Nephron (organoid): Measurements from ENCODE around the gene OSBPL9.
"Not testable (repeated sequence)": the region's sequence is repeated elsewhere in the genome, so short reads cannot be mapped to it uniquely, and the experiment has no call there.

ENCODE experiments used
- H3K27ac Mint-ChIP-seq, 3 experiments: 2 replicates each; pipeline ENCODE4 v1.8.0; 2020; ENCODE audit warnings: mixed read lengths in 3 of 3, mild to moderate bottlenecking in 2 of 3, moderate library complexity in 1 of 3
- H3K27me3 Mint-ChIP-seq: 2 replicates; pipeline ENCODE4 v1.8.0; 2021; ENCODE audit warnings: low read depth, mild to moderate bottlenecking, moderate library complexity, mixed read lengths
- H3K36me3 Mint-ChIP-seq: 2 replicates; pipeline ENCODE4 v1.8.0; 2020; ENCODE audit warnings: low read depth, mixed read lengths
- H3K4me1 Mint-ChIP-seq: 2 replicates; pipeline ENCODE4 v1.8.0; 2020; ENCODE audit warnings: mixed read lengths
- H3K4me3 Mint-ChIP-seq, 3 experiments: 2 replicates each; pipeline ENCODE4 v1.8.0; 2020; ENCODE audit warnings: mild to moderate bottlenecking in 3 of 3, mixed read lengths in 3 of 3, moderate library complexity in 2 of 3
- H3K9me3 Mint-ChIP-seq: 2 replicates; pipeline ENCODE4 v1.8.0; 2020; ENCODE audit warnings: mixed read lengths
- CTCF ChIP-seq, 3 experiments: fragments of 200-600 bp; sonication (generic); IDR thresholded peaks; one replicate each; pipeline ENCODE4 v1.5.0; 2021; ENCODE audit warnings: antibody characterized with exemption in 3 of 3; ENCODE audit not compliant: unreplicated experiment in 3 of 3

OSBPL9 gene

GRCh38 chr1:51690285-51690961 is 73.5 kb downstream of the OSBPL9 start:
- Mint-ChIP-seq H3K4me3 (no peak overlapping the region), H3K4me1 (peaks cover 38% of the 10 kb centered on the region), H3K27me3 (no peaks in the 10 kb centered on the region), H3K27ac (peak overlapping the region in 2 of 3 experiments; percentile 18 to 59), H3K36me3 (no peaks in the 10 kb centered on the region), H3K9me3 (no peaks in the 10 kb centered on the region)
- TF ChIP-seq CTCF (IDR thresholded peaks at IDR 0.05; ENCODE audit: unreplicated experiment in 3 of 3), result no peak

GRCh38 chr1:51691920-51692319 is 75.0 kb downstream of the OSBPL9 start:
- no peak overlapping the region for H3K4me3 Mint-ChIP-seq
- no peaks in the 10 kb centered on the region for H3K27me3 Mint-ChIP-seq
- no peak for TF ChIP-seq CTCF (IDR thresholded peaks at IDR 0.05; ENCODE audit: unreplicated experiment in 3 of 3)
- no peaks in the 10 kb centered on the region for H3K9me3 Mint-ChIP-seq
- H3K36me3 Mint-ChIP-seq, result no peaks in the 10 kb centered on the region
- H3K27ac Mint-ChIP-seq, result no peak overlapping the region
- H3K4me1 Mint-ChIP-seq, result peaks cover 38% of the 10 kb centered on the region

- Mint-ChIP-seq H3K27me3 (no peaks in the 10 kb centered on the region), H3K27ac (no peak overlapping the region), H3K9me3 (no peaks in the 10 kb centered on the region), H3K36me3 (no peaks in the 10 kb centered on the region), H3K4me1 (peaks cover 26% of the 10 kb centered on the region), H3K4me3 (no peak overlapping the region)
- TF ChIP-seq CTCF (IDR thresholded peaks at IDR 0.05; ENCODE audit: unreplicated experiment in 3 of 3), result no peak
Measured at GRCh38 chr1:51693419-51694155, 76.7 kb downstream of the OSBPL9 start.

- Mint-ChIP-seq H3K27ac (no peak overlapping the region), H3K4me3 (no peak overlapping the region), H3K27me3 (no peaks in the 10 kb centered on the region), H3K9me3 (no peaks in the 10 kb centered on the region), H3K4me1 (peaks cover 5% of the 10 kb centered on the region), H3K36me3 (peaks cover 5% of the 10 kb centered on the region)
- TF ChIP-seq CTCF (IDR thresholded peaks at IDR 0.05; ENCODE audit: unreplicated experiment in 3 of 3), result no peak
Measured at GRCh38 chr1:51697166-51697565, 80.3 kb downstream of the OSBPL9 start.

- TF ChIP-seq CTCF (IDR thresholded peaks at IDR 0.05; ENCODE audit: unreplicated experiment in 3 of 3), result no peak
- Mint-ChIP-seq H3K27me3 (no peaks in the 10 kb centered on the region), H3K36me3 (peaks cover 5% of the 10 kb centered on the region), H3K4me3 (no peak overlapping the region), H3K27ac (no peak overlapping the region), H3K9me3 (peaks cover 3% of the 10 kb centered on the region), H3K4me1 (no peaks in the 10 kb centered on the region)
Measured at GRCh38 chr1:51699391-51699790, 82.5 kb downstream of the OSBPL9 start.

GRCh38 chr1:51701782-51702181 is 84.9 kb downstream of the OSBPL9 start:
- H3K27me3 Mint-ChIP-seq, H3K4me1 Mint-ChIP-seq, H3K4me3 Mint-ChIP-seq, H3K27ac Mint-ChIP-seq, H3K36me3 Mint-ChIP-seq, H3K9me3 Mint-ChIP-seq: not testable (repeated sequence)

DNA sequence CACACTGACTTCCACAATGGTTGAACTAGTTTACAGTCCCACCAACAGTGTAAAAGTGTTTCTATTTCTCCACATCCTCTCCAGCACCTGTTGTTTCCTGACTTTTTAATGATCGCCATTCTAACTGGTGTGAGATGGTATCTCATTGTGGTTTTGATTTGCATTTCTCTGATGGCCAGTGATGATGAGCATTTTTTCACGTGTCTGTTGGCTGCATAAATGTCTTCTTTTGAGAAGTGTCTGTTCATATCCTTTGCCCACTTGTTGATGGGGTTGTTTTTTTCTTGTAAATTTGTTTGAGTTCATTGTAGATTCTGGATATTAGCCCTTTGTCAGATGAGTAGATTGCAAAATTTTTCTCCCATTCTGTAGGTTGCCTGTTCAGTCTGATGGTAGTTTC is 85.3 kb downstream of the OSBPL9 start:
- H3K36me3 Mint-ChIP-seq, H3K4me3 Mint-ChIP-seq: not testable (repeated sequence)

More for the DNA sequence above, 85.3 kb downstream of the OSBPL9 start:
- H3K4me1 Mint-ChIP-seq, H3K27ac Mint-ChIP-seq, H3K27me3 Mint-ChIP-seq, H3K9me3 Mint-ChIP-seq: not testable (repeated sequence)
